HG02678 (cell line): Measurements from ENCODE around the gene UXS1.
"Not testable (repeated sequence)": the region's sequence is repeated elsewhere in the genome, so short reads cannot be mapped to it uniquely, and the experiment has no call there.

ENCODE experiments used
- ATAC-seq: cut with Tn5 transposase; IDR thresholded peaks from one replicate; pipeline ENCODE4 v1.9.1; 2021; ENCODE audit warnings: mild to moderate bottlenecking, moderate library complexity; ENCODE audit not compliant: unreplicated experiment

Gene UXS1

GRCh38 chr2:106137731-106138521, 56.2 kb downstream of the UXS1 start:
- ATAC-seq: no peak

DNA sequence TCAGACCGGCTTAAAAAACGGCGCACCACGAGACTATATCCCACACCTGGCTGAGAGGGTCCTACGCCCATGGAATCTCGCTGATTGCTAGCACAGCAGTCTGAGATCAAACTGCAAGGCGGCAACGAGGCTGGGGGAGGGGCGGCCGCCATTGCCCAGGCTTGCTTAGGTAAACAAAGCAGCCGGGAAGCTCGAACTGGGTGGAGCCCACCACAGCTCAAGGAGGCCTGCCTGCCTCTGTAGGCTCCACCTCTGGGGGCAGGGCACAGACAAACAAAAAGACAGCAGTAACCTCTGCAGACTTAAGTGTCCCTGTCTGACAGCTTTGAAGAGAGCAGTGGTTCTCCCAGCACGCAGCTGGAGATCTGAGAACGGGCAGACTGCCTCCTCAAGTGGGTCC, 62.9 kb downstream of the UXS1 start:
- not testable (repeated sequence) for ATAC-seq

DNA sequence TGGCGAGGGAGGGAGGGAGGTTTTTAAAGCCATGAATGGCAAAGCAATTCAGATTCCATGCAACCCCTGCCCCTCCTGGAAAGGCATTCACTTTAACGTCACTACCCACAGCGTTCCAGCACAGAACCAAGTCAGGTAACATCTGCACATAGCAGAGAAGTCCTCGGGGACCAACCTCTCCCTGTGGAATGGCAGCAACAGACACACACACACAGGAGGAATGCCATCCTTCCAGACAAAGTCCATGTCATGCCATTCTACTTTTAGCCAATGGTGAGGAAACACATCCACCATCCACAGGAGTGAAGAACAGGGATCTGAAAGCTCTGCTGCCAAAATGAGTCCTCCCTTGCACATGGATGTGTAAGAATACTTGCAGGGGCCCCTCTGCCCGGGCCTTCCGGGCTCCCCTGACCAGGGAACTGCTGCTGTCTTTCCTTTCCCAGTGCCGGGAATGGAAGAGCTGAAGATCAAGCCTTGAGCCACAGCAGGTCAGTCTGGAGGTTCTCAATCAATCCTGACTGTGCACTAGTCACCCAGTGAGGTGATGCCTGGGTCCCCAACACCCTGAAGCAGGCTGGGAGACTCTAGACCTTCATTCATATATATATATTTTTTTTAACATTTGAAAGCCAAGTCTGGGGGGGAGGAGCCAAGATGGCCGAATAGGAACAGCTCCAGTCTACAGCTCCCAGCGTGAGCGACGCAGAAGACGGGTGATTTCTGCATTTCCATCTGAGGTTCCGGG, 63.7 kb downstream of the UXS1 start:
- no peak for ATAC-seq

- no peak for ATAC-seq
Observed at GRCh38 chr2:106129592-106129991, 64.5 kb downstream of the UXS1 start.

DNA sequence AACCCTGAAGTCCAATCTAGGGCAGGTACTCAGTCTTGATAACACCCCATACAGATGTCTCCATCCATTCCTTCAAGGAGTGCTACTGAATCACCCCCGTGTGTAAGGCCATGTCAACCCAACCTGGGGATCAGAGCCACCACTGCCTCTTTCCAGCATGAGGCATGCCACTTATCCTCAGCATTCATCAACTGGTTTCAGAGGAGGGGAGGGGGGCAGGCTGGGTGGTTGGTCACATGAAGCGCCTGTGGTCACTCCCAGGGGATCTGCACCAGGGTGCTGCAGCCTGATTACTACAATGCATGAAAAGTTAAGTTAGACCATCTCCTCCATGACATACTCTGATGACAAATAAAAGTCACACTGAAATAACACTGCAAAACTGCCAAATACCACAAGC, 65.0 kb downstream of the UXS1 start:
- ATAC-seq: no peak

- ATAC-seq: no peak
Observed at GRCh38 chr2:106127776-106128268, 66.3 kb downstream of the UXS1 start.

DNA sequence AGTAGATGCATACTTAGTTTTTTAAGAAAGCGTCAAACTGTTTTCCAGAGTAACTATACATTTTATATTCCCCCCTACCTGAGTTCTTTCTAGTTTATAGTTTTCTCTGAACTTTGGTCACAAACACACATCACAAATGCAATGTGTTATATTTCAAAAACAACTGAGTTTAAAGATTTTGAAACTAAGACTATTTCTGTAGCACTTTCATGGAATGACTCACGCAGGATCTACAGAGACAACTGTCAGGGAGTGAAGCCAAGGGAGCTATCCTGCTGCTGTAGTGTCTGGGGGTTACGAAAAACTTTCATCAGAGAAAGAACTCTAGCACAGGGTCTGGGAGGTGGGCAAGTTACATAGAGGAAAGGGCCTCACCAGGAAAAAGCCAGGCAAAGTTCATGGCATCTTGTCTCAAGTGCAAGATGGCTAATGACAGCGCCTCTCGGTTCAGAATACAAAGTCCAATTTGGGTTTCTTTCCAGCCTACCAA, 66.8 kb downstream of the UXS1 start:
- ATAC-seq: no peak

DNA sequence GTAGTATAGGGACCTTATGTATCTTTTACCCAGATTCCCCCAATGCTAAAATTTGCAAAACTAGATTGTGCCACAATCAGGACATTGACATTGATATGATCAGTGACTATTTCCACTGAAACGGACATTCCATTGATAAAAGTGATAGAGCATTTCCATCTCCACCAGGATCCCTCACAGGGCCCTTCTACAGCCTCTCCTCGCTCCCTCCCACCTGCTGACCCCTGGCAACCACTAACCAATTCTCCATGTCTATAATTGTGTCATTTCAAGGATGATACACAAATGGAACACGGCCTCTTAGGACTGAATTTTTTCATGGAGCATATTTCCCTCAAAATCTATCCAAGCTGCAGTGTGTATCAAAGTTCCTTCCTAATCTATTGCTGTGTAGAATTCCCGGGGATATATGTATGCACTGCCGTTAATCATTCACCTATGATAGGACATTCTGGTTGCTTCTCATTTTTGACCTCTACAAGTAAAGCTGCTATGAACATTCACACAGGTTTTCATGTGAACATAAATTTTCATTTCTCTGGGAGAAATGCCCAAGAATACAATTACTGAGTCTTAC, 67.3 kb downstream of the UXS1 start:
- no peak for ATAC-seq

DNA sequence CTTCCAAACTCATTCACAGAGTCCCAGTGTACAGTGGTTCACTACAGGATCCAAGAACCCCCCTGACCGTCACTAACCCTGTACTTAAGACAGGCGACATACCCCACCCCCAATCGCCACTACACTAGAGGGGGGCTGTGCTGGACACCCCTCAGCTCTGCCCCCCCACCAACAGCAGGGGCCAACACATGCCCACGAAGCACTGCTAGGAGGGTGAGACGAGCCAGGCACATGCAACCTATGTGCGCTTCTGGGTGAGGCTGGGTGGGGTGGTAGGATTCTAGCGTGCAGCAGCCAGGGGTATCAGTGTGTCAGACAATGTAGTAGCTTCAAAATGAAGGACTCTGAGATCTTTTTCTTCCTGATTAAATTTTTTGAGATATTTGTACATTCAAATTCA, 67.8 kb downstream of the UXS1 start:
- ATAC-seq: no peak

DNA sequence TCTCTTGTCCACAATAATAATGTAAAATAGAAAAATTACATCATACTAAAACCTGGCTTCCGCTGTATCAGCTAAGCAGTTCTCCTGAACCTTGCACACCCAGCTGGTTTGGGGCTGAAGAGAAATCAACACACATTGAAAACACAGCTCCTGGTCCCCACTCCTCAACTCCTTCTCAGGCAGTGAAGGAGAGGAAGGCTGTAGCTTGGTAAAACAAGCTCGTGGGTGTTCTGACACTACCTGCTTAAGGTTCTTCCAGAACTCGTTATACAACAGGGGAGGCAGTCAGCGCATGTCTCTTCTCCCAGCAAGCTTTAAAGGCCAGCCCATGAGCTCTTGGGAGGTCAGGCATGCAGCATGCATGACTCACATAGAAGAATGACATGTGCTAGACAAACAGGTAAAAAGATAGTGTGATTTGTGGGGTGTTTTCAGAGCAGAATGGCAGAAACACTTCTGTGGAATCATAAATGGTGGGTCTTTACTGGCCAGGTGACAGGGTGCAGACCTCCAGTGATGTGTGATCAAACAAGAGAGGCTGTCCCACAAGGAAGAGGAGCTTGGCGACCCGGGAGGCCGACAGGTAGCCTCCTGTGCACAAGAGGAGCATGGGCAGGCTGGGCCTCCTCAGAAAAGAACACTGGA, 69.1 kb downstream of the UXS1 start:
- ATAC-seq: no peak

DNA sequence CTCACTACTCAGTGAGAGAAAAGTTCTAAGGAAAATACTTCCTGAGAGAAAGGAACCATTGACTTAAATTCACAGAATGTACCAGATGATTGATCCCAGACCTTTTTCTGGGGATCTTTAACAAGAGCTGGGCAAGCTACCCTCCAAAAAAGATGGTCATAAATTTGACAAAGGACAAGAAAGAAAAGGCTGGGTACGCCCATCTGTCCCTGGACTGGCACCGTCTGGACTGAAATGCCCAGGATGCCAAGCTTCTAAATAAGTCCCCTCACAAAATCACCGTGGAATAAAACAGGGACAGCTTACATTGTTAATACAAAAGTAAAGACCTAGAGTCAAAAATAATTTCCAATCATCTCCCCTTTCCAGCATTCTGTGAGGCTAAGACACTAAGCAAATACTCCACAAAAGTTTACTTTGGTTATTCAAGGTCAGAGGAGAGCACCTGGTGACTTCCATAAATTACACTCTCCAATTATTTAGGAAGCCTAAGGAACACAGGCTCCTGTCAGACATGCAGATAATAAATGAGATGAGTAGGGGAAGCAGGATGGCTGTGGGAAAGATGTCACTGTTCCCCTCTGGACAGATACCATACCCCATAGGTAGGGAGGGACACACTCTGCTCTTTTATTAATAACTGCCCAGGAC, 69.9 kb downstream of the UXS1 start:
- no peak for ATAC-seq

- no peak for ATAC-seq
Observed at GRCh38 chr2:106122157-106122556, 71.9 kb downstream of the UXS1 start.

DNA sequence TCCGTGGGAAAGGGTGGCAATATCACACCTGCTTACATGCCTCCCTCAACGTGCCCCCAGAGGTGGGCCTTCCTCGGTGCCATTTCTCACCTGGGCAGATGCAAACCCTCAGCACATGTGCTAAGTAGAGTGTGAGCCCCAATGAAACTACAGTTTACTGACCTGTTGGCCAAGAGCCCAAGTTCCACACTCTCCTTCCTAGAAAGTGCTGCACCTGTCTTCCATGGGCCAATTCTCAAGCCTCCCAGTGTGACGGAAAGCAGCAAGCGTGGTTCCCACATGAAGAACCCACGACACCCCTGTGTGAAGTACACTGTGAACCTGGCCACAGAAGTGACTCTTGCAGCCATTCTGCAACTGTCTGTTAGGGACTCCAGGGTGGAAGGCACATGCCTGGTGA, 73.7 kb downstream of the UXS1 start:
- no peak for ATAC-seq

GRCh38 chr2:106119074-106119473, 75.0 kb downstream of the UXS1 start:
- ATAC-seq: no peak

DNA sequence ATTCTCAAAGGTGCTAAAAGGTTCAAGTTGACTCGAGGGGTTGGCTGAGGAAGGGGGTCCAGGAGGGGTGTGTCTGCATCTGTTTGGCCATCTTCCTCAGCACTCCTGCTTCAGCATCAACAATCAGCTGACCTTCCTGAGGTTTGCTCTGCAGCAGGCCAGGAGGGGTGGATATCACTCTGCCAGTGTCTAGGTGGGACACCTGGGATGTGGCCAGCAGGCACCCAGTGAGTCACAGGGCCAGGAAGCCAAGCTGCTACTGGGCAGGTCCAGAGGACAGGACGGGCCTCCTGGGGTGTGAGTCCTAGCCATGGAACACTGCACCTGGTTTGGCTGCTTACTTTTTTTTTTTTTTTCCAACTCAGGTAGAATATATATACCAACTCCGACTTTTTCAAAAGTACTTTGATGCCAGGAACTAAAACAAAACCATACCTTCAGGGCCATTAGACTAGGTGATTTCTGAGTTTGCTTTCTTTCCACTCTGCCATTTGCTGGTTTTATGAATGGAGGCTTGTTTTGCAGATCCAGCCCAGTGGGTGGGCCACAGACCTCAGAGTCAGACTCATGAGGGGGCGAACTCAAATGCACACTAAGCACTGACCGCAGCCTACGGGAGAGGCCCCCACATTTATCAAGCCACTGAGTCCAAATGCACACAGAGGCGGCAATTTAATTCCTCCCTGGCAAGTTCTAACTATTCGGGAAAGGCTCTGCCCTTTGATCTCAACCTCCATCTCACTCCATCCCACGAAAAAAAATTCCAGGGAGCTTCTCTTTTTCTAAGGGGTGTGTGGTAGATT, 76.0 kb downstream of the UXS1 start:
- ATAC-seq: no peak

DNA sequence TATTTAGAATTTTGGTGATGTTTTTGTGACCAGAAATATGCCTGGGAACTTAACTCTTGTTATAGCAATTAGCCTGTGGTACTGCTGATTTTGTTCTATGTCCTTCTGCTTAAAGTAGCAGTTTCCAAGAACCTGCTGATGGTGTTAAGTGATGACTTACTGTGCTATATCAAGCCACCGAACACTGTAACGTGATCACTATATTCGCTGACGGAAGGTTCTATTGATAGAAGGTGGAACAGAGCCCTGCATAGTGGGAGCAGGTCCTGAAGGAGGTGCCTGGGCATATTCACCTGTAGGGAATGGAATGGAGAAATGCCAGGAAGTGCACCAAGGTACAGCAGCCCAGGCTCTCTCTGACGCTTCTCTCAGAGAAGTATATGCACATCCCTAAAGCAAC, 76.8 kb downstream of the UXS1 start:
- ATAC-seq: no peak

GRCh38 chr2:106116248-106116647, 77.9 kb downstream of the UXS1 start:
- ATAC-seq: no peak

GRCh38 chr2:106115665-106116064, 78.4 kb downstream of the UXS1 start:
- ATAC-seq: no peak

DNA sequence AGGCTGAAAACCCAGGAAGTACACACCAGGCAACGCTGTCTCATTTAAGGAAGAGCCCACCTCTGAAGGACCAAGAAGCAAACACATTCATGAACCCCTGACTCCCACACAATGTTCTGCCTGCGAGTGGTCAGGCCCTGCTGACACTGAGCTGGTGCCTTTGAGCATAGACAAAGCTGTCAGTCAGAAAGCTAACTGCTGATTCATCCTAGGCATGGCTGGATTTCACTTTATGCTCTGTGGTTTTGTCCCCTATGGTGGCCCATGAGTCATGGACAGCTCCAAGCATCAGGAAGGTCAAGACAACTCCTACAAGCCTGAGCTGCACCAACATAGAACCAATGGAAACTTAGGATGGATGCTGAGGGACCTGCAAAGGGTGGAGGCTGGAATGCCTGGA, 78.9 kb downstream of the UXS1 start:
- no peak for ATAC-seq

DNA sequence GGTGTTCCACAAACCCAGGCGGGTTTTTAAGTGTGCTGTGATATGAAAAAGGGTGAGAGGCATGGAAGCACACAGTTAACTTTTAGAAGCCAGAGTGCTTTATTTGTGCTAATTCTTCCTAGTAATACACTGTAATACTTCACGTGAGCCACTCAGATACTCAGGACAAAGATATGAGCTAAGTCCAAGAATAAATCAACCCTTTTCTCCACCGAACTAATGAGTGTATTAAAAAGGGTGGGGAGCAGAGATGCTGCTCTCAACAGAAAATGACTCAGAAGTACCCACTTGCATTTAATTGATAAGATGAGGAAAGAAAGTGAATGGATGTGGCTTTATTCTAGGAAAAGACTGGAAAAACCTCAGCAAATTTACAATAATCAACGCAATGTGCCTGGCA, 79.9 kb downstream of the UXS1 start:
- no peak for ATAC-seq
